Stimulated activated CD4-positive, alpha-beta T cell treated with anti-CD3 and anti-CD28 coated beads, Interleukin-15, amount 100 ng/mL, for 24 hours (primary cell): Measurements from ENCODE around the gene CCDC124.

Experiments
- DNase-seq: peaks from one replicate; pipeline ENCODE4 v3.0.0-alpha.2; 2020

The CCDC124 gene

DNA sequence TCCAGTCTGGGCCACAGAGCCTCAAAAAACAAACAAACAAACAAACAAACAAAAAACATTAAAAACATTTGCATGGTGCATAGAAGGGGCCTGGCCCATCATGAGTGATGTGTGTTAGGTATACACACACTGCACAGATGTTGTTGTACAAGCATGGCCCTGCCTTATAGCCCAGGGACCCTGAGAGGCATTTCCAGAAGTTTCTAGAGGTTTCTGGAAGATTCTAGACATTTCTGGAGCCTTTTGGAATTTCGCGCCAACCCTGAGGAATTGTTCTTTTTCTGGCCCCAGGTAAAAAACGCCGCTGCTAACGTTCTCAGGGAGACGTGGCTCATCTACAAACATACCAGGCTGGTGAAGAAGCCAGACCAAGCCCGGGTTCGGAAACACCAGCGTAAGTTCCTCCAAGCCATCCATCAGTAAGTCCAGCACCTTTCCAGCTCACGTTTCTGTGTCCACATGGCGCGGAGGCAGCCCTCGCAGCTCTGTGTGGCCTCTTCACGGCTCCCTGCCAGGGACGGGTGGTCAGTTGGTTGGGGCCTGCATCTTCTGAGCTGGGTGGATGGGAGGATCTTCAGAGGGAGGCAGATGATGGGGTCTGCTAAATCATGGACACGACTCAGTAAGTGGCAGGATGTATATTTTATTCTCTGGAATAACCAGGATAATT, 56.7 kb downstream of the CCDC124 start:
- no peak for DNase-seq

DNA sequence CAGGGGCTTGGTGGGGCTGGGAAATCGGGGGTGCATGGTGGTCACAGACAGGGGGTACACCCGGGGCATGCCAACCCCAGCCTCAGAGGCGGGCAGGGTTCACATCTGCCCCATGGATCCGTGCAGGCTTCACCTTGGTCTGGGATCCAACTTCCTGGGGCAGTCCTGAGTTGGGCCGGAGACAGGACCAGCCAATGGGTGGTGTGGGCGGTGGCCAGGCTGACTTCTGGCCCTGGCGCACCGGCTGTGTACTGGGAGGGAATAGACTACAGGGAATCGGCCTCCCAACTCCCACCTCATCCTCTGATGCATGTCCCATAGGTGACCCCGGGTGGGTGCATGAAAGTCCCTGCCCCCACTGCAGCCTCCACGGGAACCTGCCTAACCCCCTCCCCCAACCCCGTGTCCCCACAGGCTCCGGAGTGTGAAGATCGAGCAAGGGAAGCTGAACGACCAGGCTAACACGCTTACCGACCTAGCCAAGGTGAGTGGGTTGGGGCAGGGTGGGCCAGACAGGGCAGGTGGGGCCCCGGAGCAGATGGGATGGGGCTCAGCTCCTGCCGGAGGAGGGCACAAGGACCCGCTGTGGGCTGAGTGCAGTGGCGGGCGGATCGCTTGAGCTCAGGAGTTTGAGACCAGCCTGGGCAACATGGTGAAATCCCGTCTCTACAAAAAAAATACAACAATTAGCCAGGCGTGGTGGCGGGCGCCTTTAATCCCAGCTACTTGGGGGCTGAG, 60.4 kb downstream of the CCDC124 start:
- no peak for DNase-seq
